Endothelial cell of umbilical vein (primary cell): ENCODE data around the gene MYO1F. TPM values are rescaled to one million over a fixed set of nuclear protein-coding genes. Genes with fewer than 3 reads are reported as not detected.
A peak's percentile ranks its signal among the peaks of the same experiment; 100 is the strongest.

Source experiments
- BruUV-seq: library from RNA; stranded (reverse); fragments of 400-500 nt; replicated peaks from 2 replicates; lab custom pipeline; 2021; lab: Mats Ljungman, UMichigan
- CTCF ChIA-PET: fragments of 300-600, 350-600 bp; sonication (Branson Sonifier 250); formaldehyde crosslinking; loops from one replicate; lab custom pipeline; 2021; ENCODE audit warnings: antibody characterized with exemption, inconsistent platforms; lab: Charles Lee
- POLR2A ChIA-PET: fragments of 300-600, 350-600 bp; sonication (Branson Sonifier 250); formaldehyde crosslinking; loops from one replicate; lab custom pipeline; 2021; ENCODE audit warnings: antibody characterized with exemption, inconsistent platforms; lab: Charles Lee
- DNase-seq: peaks from one replicate; pipeline ENCODE4 v3.0.0-alpha.2; 2011; ENCODE audit warnings: low read depth, low spot score
- FAIRE-seq: peaks from 2 replicates; lab custom pipeline; 2011; peaks lifted over from hg19 to GRCh38; lab: Jason Lieb, UNC
- H2AFZ ChIP-seq: 2 replicates; pipeline ENCODE4 v1.6.0; 2012; ENCODE audit warnings: low read depth, low read length, control low read depth, inconsistent platforms
- H3K27ac ChIP-seq: 2 replicates; pipeline ENCODE4 v1.5.1; 2011; ENCODE audit warnings: low read depth, mild to moderate bottlenecking, control low read depth, low read length, moderate library complexity; ENCODE audit not compliant: insufficient read depth
- H3K27me3 ChIP-seq, 2 experiments: 2 replicates each; pipeline versions ENCODE4 v1.6.0 to v1.6.1; 2011; ENCODE audit warnings: low read length in 2 of 2, mixed read lengths in 1 of 2; ENCODE audit not compliant: control insufficient read depth in 2 of 2, insufficient read depth in 2 of 2
- H3K36me3 ChIP-seq, 2 experiments: 2 replicates in 1 of 2; 3 replicates in 1 of 2; pipeline ENCODE4 v1.5.1; 2011; ENCODE audit warnings: low read length in 2 of 2, mild to moderate bottlenecking in 1 of 2, moderate library complexity in 1 of 2; ENCODE audit not compliant: control insufficient read depth in 2 of 2, insufficient read depth in 2 of 2; ENCODE audit errors: extremely low read depth in 1 of 2
- H3K4me1 ChIP-seq: 3 replicates; pipeline ENCODE4 v1.5.1; 2011; ENCODE audit warnings: mild to moderate bottlenecking, low read length; ENCODE audit not compliant: control insufficient read depth, insufficient read depth; ENCODE audit errors: extremely low read depth
- H3K4me2 ChIP-seq: 2 replicates; pipeline ENCODE4 v1.6.1; 2011; ENCODE audit warnings: low read length, control low read depth, mixed read lengths; ENCODE audit not compliant: insufficient read depth
- H3K4me3 ChIP-seq, 3 experiments: fragments of 200-600 bp in 1 of 3; sonication (generic), shearing (Covaris generic) in 1 of 3; replicated peaks in 1 of 3; 2 replicates each; pipeline ENCODE4 v1.5.1; 2011 to 2016; ENCODE audit warnings: control low read depth in 3 of 3, low read length in 3 of 3, mild to moderate bottlenecking in 2 of 3, inconsistent platforms in 1 of 3, low read depth in 1 of 3, moderate library complexity in 1 of 3; ENCODE audit not compliant: insufficient read depth in 1 of 3
- H3K79me2 ChIP-seq: 2 replicates; pipeline ENCODE4 v1.6.0; 2012; ENCODE audit warnings: low read length, inconsistent platforms; ENCODE audit not compliant: control insufficient read depth, insufficient read depth
- H3K9ac ChIP-seq: replicated peaks from 2 replicates; pipeline ENCODE3; 2011; ENCODE audit warnings: low read length, control low read depth; ENCODE audit not compliant: insufficient read depth; ENCODE audit errors: extremely low read depth
- H3K9me1 ChIP-seq: replicated peaks from 3 replicates; pipeline ENCODE4 v1.6.0; 2011; ENCODE audit warnings: mild to moderate bottlenecking, low read length; ENCODE audit not compliant: control insufficient read depth, insufficient read depth; ENCODE audit errors: extremely low read depth
- H3K9me3 ChIP-seq: replicated peaks from 2 replicates; pipeline ENCODE4 v1.5.1; 2012; ENCODE audit warnings: low read length, inconsistent platforms; ENCODE audit not compliant: control insufficient read depth, insufficient read depth
- H4K20me1 ChIP-seq: replicated peaks from 2 replicates; pipeline ENCODE3; 2011; ENCODE audit warnings: mild to moderate bottlenecking, low read length; ENCODE audit not compliant: control insufficient read depth, insufficient read depth; ENCODE audit errors: extremely low read depth
- CTCF ChIP-seq, 2 donors: IDR thresholded peaks; 1 replicate in 1 of 2; 2 replicates in 1 of 2; pipeline ENCODE4 v1.5.1; 2011; ENCODE audit warnings: low read length in 2 of 2, mild to moderate bottlenecking in 2 of 2, moderate library complexity in 2 of 2, control low read depth in 1 of 2, inconsistent platforms in 1 of 2, low read depth in 1 of 2; ENCODE audit not compliant: insufficient read depth in 1 of 2; ENCODE audit errors: extremely low read depth in 1 of 2
- EZH2 ChIP-seq: IDR thresholded peaks from 2 replicates; pipeline ENCODE4 v1.6.1; 2012; ENCODE audit warnings: borderline replicate concordance, low read depth, mild to moderate bottlenecking, moderate library complexity, low read length, inconsistent platforms; ENCODE audit not compliant: severe bottlenecking
- FOS ChIP-seq: IDR thresholded peaks from 2 replicates; pipeline ENCODE4 v1.6.1; 2011; ENCODE audit warnings: mild to moderate bottlenecking, low read length, moderate library complexity, borderline replicate concordance; ENCODE audit not compliant: insufficient read depth
- GATA2 ChIP-seq: IDR thresholded peaks from 2 replicates; pipeline ENCODE4 v1.7.0; 2011; ENCODE audit warnings: low read depth, mild to moderate bottlenecking, moderate library complexity, mixed read lengths, low read length; ENCODE audit not compliant: insufficient read length, insufficient read depth
- JUN ChIP-seq: IDR thresholded peaks from 2 replicates; pipeline ENCODE4 v1.6.1; 2011; ENCODE audit warnings: borderline replicate concordance, low read depth; ENCODE audit not compliant: insufficient read length, insufficient read depth
- MAX ChIP-seq: IDR thresholded peaks from 2 replicates; pipeline ENCODE4 v1.6.1; 2011; ENCODE audit not compliant: insufficient read depth, insufficient read length
- MYC ChIP-seq: IDR thresholded peaks from one replicate; pipeline ENCODE4 v1.6.1; 2011; ENCODE audit warnings: mild to moderate bottlenecking, low read depth, low read length
- POLR2A ChIP-seq: IDR thresholded peaks from 2 replicates; pipeline ENCODE4 v1.6.1; 2012; ENCODE audit warnings: low read depth, mild to moderate bottlenecking, control low read depth, low read length
- POLR2AphosphoS5 ChIP-seq: IDR thresholded peaks from 2 replicates; pipeline ENCODE4 v1.6.1; 2012; ENCODE audit warnings: low read depth, mild to moderate bottlenecking, control low read depth, low read length, moderate library complexity; ENCODE audit not compliant: insufficient read depth
- dilution Hi-C: fragments of 300-500 bp; cut with MboI; formaldehyde crosslinking; loops from one replicate; pipeline ENCODE4 v1.15.0; 2019; ENCODE audit warnings: low sequenced_read_pairs; ENCODE audit not compliant: extremely low pct_ligation_motif_present
- intact Hi-C: fragments of 100-400 bp; cut with micrococcal nuclease; formaldehyde crosslinking; loops from one replicate; pipeline ENCODE4 v1.10.0; 2022
- polyA plus RNA-seq, 4 experiments: library from polyadenylated mRNA; depleted of rRNA in 3 of 4; stranded (reverse) in 3 of 4; unstranded in 1 of 4; fragments of >200 nt; gene quantifications; 2 replicates each; pipeline versions ENCODE4 v1.2.1 to v1.2.3, GENCODE V29; 2011 to 2012; ENCODE audit warnings: missing spikeins in 1 of 4
- total RNA-seq: library from RNA; stranded (reverse); gene quantifications from 2 replicates; pipeline ENCODE4 v1.2.3, GENCODE V29; 2021

MYO1F gene
- total and polyA plus RNA-seq, 2 donors (not counting 3 experiments of a cell fraction or from before 2014, with no cell fraction given) = 0.22 to 0.39 TPM

- Histone ChIP-seq H3K9me3 (no peaks in the 10 kb centered on the region), H3K4me2 (peak within 1 kb of the TSS; percentile 36), H3K4me1 (peaks cover 9% of the 10 kb centered on the region), H3K79me2 (no peaks in the 10 kb centered on the region), H3K27me3 (no peaks in the 10 kb centered on the region), H3K36me3 (no peaks in the 10 kb centered on the region), H3K9me1 (no peaks in the 10 kb centered on the region), H2AFZ (peak within 1 kb of the TSS; percentile 59), H3K27ac (peak within 1 kb of the TSS; percentile 45), H4K20me1 (no peaks in the 10 kb centered on the region), H3K9ac (peak within 1 kb of the TSS; percentile 75), H3K4me3 (peak within 1 kb of the TSS; percentile 1 to 53 (median 45))
- intact Hi-C loops = no loop called here
- ChIA-PET POLR2A (no interaction called here), CTCF (no interaction called here)
- dilution Hi-C loops = no loop called here
- TF ChIP-seq POLR2A = no peak
- no peak for TF ChIP-seq FOS
- no peak for TF ChIP-seq JUN
- no peak for TF ChIP-seq MAX
- TF ChIP-seq EZH2 = no peak
- TF ChIP-seq GATA2 = no peak
- no peak for TF ChIP-seq POLR2AphosphoS5
- TF ChIP-seq CTCF (IDR thresholded peaks at IDR 0.05; ENCODE audit: extremely low read depth in 1 of 2, insufficient read depth in 1 of 2, low read depth in 1 of 2, low read length in 2 of 2) = no peak
- no peak for TF ChIP-seq MYC
- DNase-seq (no peak), FAIRE-seq (no peak)
- BruUV-seq = TSS peak; percentile 67
Observed at GRCh38 chr19:8610041-8610935, 33.0 kb upstream of the MYO1F start, which contains the start of gene ADAMTS10. ADAMTS10 (minus strand) TSS chr19:8610715; CDS start chr19:8605710, 5,005 bp downstream.
